ENCODE measurements around the gene B3GALNT1.
A peak's percentile ranks its signal among the peaks of the same experiment; 100 is the strongest.

The B3GALNT1 gene

GRCh38 chr3:161104561-161105551, at the start of gene B3GALNT1:
Gene B3GALNT1 (minus strand): TSS chr3:161105349. CDS start chr3:161086754, 18,595 bp downstream.
- Mint-ChIP-seq H3K27me3 (peaks cover 60% of the 10 kb centered on the region), H3K9me3 (no peaks in the 10 kb centered on the region), H3K4me3 (peak within 1 kb of the TSS; percentile 89 to 92), H3K4me1 (peaks cover 39% of the 10 kb centered on the region), H3K27ac (peak within 1 kb of the TSS; percentile 23 to 91)
- DNase-seq (peak; percentile 51 to 59), ATAC-seq (peak; percentile 91)

- H3K4me1 Mint-ChIP-seq, result no peaks in the 10 kb centered on the region
- ATAC-seq (no peak), DNase-seq (no peak)
- no peak overlapping the region for H3K4me3 Mint-ChIP-seq
- H3K27me3 Mint-ChIP-seq, result peaks cover 8% of the 10 kb centered on the region
- H3K27ac Mint-ChIP-seq, result no peak overlapping the region
- no peaks in the 10 kb centered on the region for H3K9me3 Mint-ChIP-seq
Observed at GRCh38 chr3:161153480-161153879, 48.3 kb upstream of the B3GALNT1 start.

- Mint-ChIP-seq H3K9me3 (peaks cover 0 to 4% of the 10 kb centered on the region in 2 donors), H3K4me3 (no peak overlapping the region), H3K27me3 (peaks cover 8% of the 10 kb centered on the region), H3K4me1 (no peaks in the 10 kb centered on the region), H3K27ac (no peak overlapping the region)
- DNase-seq (no peak), ATAC-seq (no peak)
Observed at GRCh38 chr3:161150001-161150525, 44.9 kb upstream of the B3GALNT1 start.

- H3K4me1 Mint-ChIP-seq, result no peaks in the 10 kb centered on the region
- H3K4me3 Mint-ChIP-seq, result no peak overlapping the region
- no peak for ATAC-seq
- peaks cover 8% of the 10 kb centered on the region for H3K27me3 Mint-ChIP-seq
- H3K9me3 Mint-ChIP-seq, result peaks cover 0 to 4% of the 10 kb centered on the region in 2 donors
- H3K27ac Mint-ChIP-seq, result no peak overlapping the region
- DNase-seq, result no peak
Observed at GRCh38 chr3:161149529-161149928, 44.4 kb upstream of the B3GALNT1 start.

GRCh38 chr3:161148832-161149475, 43.8 kb upstream of the B3GALNT1 start:
- Mint-ChIP-seq H3K4me1 (no peaks in the 10 kb centered on the region), H3K27me3 (peaks cover 8% of the 10 kb centered on the region)
- DNase-seq, result no peak

GRCh38 chr3:161142486-161142885, 37.3 kb upstream of the B3GALNT1 start:
- H3K9me3 Mint-ChIP-seq, result peaks cover 0 to 8% of the 10 kb centered on the region in 2 donors
- DNase-seq (no peak), ATAC-seq (no peak)
- no peaks in the 10 kb centered on the region for H3K4me1 Mint-ChIP-seq
- H3K27ac Mint-ChIP-seq, result no peak overlapping the region
- no peaks in the 10 kb centered on the region for H3K27me3 Mint-ChIP-seq
- H3K4me3 Mint-ChIP-seq, result no peak overlapping the region

More at GRCh38 chr3:161148832-161149475, 43.8 kb upstream of the B3GALNT1 start:
- Mint-ChIP-seq H3K4me3 (no peak overlapping the region), H3K27ac (no peak overlapping the region), H3K9me3 (peaks cover 0 to 4% of the 10 kb centered on the region in 2 donors)
- ATAC-seq, result no peak

- H3K27me3 Mint-ChIP-seq, result no peaks in the 10 kb centered on the region
- DNase-seq (no peak), ATAC-seq (no peak)
- H3K9me3 Mint-ChIP-seq, result peaks cover 0 to 4% of the 10 kb centered on the region in 2 donors
- no peak overlapping the region for H3K27ac Mint-ChIP-seq
- no peak overlapping the region for H3K4me3 Mint-ChIP-seq
- H3K4me1 Mint-ChIP-seq, result no peaks in the 10 kb centered on the region
Observed at GRCh38 chr3:161139686-161140085, 34.5 kb upstream of the B3GALNT1 start.

GRCh38 chr3:161137260-161137659, 32.1 kb upstream of the B3GALNT1 start:
- Mint-ChIP-seq H3K4me3 (no peak overlapping the region), H3K4me1 (no peaks in the 10 kb centered on the region), H3K27ac (no peak overlapping the region), H3K9me3 (peaks cover 0 to 4% of the 10 kb centered on the region in 2 donors), H3K27me3 (no peaks in the 10 kb centered on the region)
- DNase-seq (no peak), ATAC-seq (no peak)

- H3K4me3 Mint-ChIP-seq, result no peak overlapping the region
- H3K4me1 Mint-ChIP-seq, result no peaks in the 10 kb centered on the region
- H3K27ac Mint-ChIP-seq, result no peak overlapping the region
- DNase-seq (no peak), ATAC-seq (no peak)
- no peaks in the 10 kb centered on the region for H3K9me3 Mint-ChIP-seq
- H3K27me3 Mint-ChIP-seq, result peaks cover 11% of the 10 kb centered on the region
Observed at GRCh38 chr3:161132391-161132790, 27.2 kb upstream of the B3GALNT1 start.

- Mint-ChIP-seq H3K4me1 (no peaks in the 10 kb centered on the region), H3K27me3 (peaks cover 11% of the 10 kb centered on the region)
- no peak for DNase-seq
Observed at GRCh38 chr3:161126495-161126894, 21.3 kb upstream of the B3GALNT1 start.

GRCh38 chr3:161117646-161118045, 12.5 kb upstream of the B3GALNT1 start:
- no peak overlapping the region for H3K4me3 Mint-ChIP-seq
- peaks cover 15% of the 10 kb centered on the region for H3K27me3 Mint-ChIP-seq
- no peak overlapping the region for H3K27ac Mint-ChIP-seq
- no peaks in the 10 kb centered on the region for H3K4me1 Mint-ChIP-seq
- no peak for ATAC-seq
- no peak for DNase-seq
- H3K9me3 Mint-ChIP-seq, result peaks cover 21 to 52% of the 10 kb centered on the region in 2 donors

More at GRCh38 chr3:161126495-161126894, 21.3 kb upstream of the B3GALNT1 start:
- Mint-ChIP-seq H3K9me3 (peaks cover 15 to 17% of the 10 kb centered on the region in 2 donors), H3K4me3 (no peak overlapping the region), H3K27ac (no peak overlapping the region)
- no peak for ATAC-seq

GRCh38 chr3:161108840-161109239, 3.7 kb upstream of the B3GALNT1 start:
- Mint-ChIP-seq H3K27me3 (peaks cover 64% of the 10 kb centered on the region), H3K9me3 (no peaks in the 10 kb centered on the region), H3K27ac (no peak overlapping the region), H3K4me3 (no peak overlapping the region), H3K4me1 (peaks cover 23% of the 10 kb centered on the region)
- DNase-seq (no peak), ATAC-seq (no peak)

GRCh38 chr3:161107311-161107710, 2.2 kb upstream of the B3GALNT1 start:
- ATAC-seq (no peak), DNase-seq (no peak)
- Mint-ChIP-seq H3K27ac (no peak overlapping the region), H3K4me1 (peaks cover 27% of the 10 kb centered on the region), H3K27me3 (peaks cover 68% of the 10 kb centered on the region), H3K9me3 (no peaks in the 10 kb centered on the region), H3K4me3 (no peak overlapping the region)

- no peak for DNase-seq
- peaks cover 39% of the 10 kb centered on the region for H3K4me1 Mint-ChIP-seq
- H3K4me3 Mint-ChIP-seq, result peak overlapping the region; percentile 89 to 92
- peaks cover 52% of the 10 kb centered on the region for H3K27me3 Mint-ChIP-seq
- H3K27ac Mint-ChIP-seq, result no peak overlapping the region
- no peaks in the 10 kb centered on the region for H3K9me3 Mint-ChIP-seq
- no peak for ATAC-seq
Observed at GRCh38 chr3:161103776-161104385, 1.3 kb downstream of the B3GALNT1 start.

- Mint-ChIP-seq H3K27me3 (peaks cover 40% of the 10 kb centered on the region), H3K27ac (no peak overlapping the region), H3K4me3 (no peak overlapping the region), H3K9me3 (no peaks in the 10 kb centered on the region), H3K4me1 (peaks cover 32% of the 10 kb centered on the region)
- DNase-seq (no peak), ATAC-seq (no peak)
Observed at GRCh38 chr3:161101609-161102008, 3.5 kb downstream of the B3GALNT1 start.

Data from stimulated activated naive CD8-positive, alpha-beta T cell treated with anti-CD3 and anti-CD28 coated beads, Interleukin-15, amount 100 ng/mL, for 72 hours (primary cell).